ENCODE measurements around the gene PTK7.
"Not testable (repeated sequence)": the region's sequence is repeated elsewhere in the genome, so short reads cannot be mapped to it uniquely, and the experiment has no call there.

Gene PTK7

DNA sequence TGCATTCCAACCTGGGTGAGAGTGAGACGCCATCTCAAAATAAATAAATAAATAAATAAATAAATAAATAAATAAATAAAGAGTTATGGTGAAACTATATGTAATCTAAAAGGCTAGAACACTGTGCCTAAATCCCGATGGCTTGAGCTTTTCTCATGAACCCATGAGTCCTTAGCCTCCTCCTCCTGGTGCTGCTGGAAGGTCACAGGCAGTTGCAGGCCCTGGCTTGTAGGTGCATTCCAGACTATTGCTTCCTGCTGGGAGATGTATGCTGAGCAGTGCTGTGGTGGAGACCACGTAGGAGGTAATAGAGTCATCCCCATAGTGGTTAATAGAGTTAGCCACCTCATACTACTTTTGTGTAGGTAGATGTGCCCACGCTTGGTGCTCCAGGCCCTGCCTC lies 12.5 kb downstream of the PTK7 start:
- no peak for DNase-seq

DNA sequence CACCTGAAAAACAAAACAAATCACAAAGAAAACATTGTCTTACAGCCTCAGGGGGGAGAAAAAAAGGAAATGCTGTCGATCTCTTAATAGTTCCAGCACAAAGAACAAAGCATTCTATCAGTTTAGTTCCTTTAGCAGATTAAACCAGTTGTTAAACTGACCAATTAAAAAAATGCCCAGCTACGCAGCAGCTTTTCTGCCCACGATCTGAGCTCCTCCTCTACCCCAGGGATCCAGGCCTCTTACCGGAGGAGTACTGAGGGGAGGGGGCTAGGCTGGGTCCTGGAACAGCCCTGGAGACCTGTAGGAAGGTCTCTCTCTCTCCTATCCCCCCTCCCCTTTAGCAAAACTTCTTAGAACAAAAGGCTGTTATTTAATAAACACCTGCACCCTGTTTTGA lies 13.4 kb downstream of the PTK7 start:
- DNase-seq, result no peak

DNA sequence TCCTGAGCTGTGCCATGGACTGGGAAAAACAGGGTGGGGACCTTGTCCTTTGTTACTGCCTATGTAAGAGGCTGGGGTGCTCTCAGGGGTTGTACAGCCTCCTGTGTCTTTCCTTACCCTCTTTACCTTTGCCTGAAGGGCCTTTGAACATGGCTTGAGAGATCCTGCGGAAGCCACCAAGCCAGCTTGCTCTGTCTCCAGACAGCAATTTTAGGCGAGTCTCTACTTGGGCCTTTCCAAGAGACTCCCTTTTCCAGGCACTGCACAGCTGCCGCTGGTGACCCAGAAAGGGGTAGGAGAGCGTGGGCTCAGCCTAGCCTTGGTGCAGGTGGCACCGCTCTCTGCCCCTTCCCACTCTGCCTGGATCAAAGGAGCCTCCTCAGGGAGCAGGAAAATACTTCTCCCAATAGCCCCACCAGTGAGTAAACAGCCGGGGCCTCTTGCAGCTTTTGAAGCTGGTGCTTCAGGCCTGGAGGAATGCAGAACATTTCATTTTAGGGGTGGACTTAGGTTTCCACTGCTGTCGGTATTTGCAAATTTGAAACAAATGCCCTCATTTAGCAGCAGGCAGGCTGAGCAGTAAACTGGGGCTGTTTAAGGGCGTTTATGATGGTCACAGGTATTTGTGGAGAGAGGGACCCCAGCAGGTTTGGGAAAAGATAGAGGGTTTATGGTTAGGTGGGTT lies 13.9 kb downstream of the PTK7 start:
- no peak for DNase-seq

DNA sequence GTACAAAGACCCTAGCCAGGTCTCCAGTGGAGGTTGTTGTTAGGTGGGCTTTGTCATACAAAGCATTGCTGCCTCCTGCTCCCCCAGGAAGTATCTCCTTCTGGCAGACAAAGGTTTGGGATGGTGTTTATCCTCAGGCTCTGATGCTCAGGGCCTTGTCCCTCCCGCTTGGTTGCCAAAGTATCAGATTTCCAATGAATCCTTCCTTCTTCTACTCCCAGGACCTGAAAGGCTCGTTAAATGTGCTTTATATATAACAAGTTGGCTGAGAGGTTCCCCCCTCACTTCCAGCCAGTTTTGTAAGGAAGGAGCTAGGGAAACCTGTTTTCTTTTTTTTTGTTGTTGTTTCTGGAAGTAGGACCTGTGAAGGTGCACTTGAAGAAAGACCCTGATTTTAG lies 14.4 kb downstream of the PTK7 start:
- DNase-seq, result no peak

DNA sequence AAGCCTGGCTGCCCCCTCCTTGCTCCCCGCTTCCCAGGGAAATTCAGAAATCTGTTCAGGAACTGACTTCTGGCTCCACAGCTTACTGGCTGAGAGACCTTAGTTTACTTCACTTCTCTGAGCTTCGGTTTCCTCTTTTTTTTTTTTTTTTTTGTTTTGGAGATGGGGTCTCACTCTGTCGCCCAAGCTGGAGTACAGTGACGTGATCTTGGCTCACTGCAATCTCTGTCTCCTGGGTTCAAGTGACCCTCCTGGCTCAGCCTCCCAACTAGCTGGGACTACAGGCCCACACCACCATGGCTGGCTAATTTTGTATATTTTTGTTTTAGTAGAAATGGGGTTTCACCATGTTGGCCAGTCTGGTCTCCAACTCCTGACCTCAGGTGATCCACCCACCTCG lies 14.9 kb downstream of the PTK7 start:
- no peak for DNase-seq

DNA sequence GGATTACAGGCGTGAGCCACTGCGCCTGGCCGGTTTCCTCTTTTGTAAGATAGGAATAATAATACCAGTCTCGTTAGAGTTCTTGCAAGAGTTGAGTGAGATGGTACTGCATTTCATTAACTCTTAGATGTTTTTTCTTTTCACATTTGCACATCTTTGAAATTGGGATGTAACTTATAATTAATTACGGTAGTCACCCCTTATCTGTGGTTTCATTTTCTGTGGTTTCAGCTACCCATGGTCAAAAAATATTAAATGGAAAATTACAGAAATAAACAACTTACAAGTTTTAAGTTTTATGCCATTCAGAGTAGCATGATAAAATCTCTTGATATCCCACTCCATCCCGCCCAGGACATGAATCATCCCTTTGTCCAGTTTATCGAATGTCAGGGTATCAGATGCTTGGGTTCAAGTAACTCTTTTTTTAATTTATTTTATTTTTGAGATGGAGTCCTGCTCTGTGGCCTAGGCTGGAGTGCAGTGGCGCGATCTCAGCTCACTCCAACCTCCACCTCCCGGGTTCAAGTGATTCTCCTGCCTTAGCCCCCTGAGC lies 15.4 kb downstream of the PTK7 start:
- DNase-seq, result no peak

DNA sequence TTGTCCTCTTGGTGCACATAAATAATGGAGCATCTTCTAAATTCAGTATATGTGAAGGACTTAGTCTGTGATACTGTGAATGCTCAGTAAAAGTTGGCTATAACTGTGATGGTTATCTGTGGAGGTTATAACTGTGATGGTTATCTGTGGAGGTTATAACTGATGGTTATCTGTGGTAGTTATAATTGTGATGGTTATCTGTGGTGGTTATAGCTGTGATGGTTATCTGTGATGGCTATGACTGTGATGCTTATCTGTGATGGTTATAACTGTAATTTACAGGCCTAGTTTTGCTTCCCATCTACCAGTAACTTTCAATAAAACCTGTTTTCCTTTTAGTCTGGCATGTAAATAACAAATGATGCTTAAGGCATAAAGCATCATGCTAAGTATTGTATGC lies 16.5 kb downstream of the PTK7 start:
- no peak for DNase-seq

DNA sequence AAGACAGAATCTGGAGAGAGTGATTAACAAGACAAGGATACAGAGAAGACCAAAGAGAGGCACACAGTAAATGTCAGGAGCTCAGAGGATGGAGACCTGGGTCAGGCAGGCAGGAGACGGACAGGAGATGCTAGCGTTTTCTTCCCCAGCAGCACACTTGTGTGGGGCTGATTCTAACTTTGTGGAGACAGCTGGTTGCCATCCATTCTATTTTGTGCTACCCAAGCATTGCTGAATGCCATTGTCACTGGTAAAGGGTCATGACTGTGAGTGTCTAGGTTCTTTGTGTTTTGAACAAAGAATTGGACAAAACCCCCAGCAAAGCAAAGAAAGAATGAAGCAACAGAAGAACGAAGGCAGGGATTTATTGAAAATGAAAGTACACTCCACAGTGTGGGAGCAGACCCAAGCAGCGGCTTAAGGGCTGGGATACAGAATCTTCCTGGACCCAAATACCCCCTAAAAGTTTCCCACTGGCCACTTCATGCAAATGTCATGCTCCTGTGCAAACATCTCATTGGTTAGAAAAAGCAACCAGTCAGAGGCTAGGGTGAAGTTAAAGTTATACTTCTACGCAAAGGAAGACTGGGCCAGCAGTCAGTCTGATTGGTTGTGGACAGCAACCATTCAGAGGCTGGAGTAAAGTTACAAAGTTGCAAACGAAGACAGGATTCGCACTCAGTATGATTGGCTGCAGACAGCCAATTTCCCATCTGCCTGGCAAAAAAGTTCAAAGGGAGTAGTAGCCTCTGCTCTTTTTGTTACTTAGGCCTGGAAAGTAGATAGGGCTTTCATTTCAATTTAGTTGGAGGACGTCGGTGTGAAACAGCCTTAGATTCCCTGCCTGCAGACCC lies 17.5 kb downstream of the PTK7 start:
- DNase-seq, result no peak

DNA sequence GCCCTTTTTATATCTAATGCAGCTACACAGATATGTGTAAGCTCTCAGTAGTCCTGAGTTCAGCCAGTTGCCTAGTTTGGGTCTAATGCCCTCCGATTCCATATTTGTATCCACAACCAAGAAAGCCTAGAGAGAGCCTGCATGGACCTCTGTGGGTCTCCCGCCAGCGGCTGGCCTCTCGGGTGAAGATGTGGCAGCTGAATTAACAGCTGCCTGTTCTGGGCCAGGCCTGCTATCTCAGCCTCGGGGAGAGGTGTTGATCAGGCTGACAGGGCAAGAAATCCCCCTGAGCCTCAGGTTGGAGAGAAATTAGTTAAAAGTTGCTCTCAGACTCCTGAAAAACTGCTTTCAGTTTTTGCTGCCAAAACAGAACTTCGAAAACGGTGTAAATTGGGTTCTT lies 19.8 kb downstream of the PTK7 start:
- no peak for DNase-seq

DNA sequence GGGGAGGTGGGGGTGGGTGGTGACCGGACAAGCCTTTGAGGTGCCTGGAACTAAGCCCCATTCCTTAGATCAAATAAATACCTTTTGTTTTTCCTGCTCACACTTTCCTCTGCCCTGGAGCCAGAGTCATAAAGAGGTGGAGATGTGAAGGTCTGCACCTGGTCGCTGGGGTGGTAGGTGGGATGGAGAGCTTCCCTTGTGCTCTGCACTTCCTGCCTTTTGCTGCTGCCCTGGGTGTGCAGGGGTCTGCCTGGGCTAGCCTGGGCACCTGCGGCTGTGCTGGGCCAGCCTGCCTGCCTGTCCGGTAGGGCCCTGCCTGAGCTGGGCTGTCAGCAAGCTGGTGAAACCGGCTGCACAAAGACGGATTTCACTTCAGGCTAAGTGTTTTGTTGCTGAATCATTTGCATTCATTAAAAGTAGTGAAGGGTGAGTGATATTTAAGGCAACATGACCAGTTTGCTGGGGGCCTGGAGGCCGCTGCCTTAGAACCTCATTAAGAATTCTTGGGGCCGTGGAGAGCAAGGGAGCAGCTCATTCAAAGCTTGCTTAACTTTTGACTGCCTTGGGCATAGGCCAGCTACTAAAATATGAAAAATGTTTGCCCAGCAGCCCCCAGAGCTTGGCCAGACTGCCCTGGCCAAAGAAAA lies 20.5 kb downstream of the PTK7 start:
- peak; percentile 73 for DNase-seq

DNA sequence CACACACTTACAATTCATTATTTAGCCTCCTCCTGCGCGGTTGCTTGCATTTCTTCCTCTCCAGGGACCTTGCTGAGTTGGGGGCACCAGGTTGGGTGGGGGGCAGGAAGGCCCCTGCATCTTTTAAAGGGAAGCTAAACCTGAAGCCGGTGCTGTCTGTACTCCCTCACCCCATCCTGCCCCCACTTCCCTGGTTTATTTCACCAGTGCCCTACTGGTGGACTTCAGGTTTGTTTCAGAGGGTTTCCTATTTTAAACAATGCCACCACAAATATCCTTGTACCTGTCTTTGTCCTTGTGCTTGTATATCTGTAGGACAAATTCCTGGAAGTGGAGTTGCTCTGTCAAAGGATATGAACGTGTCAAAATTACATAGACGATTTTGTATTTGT lies 21.0 kb downstream of the PTK7 start:
- DNase-seq, result no peak

DNA sequence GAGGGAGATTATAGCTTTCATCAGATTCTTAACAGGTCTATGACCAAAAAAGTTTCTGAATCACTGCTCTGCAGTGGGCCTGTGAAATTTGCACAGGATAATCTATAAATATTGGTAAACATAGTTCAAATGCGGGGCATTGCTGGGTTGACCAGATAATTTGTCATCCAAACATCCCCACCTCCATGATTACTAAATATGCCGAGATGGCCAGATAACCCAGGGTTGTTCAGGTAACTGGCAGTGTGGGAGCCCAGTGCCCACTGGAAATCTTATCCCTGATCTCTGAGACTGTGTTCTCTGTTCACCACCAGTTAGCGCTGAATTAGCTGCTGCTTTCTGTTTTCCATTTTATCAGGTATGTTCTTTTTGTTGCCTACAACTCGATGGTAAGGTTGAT lies 21.4 kb downstream of the PTK7 start:
- no peak for DNase-seq

DNA sequence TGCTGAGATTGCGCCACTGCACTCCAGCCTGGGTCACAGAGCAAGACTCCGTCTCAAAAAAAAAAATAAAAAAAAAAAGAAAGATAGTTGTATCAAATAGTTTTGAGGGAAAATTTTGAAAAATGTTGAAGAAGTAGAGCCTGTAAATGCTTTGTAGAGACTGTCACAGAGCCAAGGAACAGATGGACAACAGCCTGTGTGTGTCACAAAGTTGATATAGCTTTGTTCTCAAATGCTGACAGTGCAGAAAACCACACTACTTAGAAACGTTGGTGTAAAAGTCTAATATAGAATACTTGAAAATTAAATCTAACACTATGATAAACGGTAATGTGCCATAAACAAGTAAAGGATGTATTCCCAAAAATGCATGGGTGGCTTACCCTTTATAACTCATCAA lies 25.4 kb downstream of the PTK7 start:
- DNase-seq, result no peak

DNA sequence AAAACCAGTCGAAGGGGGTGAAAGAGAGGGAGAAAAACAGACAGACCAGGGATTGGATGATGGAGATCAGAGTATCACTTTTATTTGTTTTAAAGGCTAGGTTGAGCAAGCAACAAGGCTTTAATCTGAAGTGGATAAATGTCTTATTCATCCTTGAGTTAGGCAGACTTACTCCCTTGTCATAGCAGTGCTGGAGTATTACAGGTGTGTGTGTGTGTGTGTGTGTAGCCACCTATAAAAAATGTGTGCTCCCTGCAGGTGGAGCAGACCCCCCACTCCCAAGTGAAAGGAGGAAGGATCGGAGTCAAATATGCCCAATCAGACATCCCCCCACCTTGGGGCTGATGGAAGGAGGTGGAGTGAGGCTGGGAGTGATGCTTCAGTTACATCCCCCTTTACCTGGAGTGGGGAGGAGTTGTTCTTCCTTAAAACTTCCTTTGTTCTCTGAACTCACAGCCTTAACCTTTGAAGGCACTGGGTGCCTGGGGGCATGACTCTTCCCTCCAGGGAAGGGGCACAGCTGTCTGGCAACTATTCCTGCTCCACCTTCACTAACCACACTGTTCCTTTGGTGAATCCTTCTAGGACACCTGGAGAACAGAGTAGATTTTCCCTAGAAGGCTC lies 27.3 kb downstream of the PTK7 start:
- DNase-seq, result no peak

DNA sequence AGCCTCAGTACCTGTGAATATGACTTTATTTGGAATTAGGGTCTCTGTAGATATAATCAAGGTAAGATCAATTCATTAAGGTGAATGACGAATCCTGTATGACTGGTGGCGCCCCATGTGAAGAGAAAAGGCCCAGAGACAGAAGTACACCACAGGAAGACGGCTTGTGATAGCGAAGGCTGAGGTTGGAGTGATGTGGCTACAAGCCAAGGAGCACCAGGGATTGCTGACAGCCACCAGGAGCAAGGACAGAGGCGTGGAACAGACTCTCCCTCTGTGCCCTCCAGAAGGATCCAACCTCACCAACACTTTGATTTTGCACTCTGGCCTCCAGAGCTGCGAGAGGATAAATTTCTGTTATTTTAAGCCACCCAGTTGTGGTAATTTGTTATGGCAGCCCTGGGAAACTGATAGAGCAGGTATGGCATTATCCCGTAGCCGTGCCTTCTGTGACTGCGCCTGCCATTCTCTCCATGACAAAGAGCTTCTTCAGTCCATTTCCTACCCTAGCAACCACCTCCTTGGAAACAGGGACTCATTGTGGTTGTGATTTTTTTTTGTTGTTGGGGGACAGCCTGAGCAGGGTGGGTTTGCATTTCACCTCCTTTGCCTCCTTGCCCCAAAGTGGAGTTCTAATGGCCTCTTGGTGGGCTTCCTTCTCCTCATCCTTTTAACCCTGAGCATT lies 29.6 kb downstream of the PTK7 start:
- no peak for DNase-seq

DNA sequence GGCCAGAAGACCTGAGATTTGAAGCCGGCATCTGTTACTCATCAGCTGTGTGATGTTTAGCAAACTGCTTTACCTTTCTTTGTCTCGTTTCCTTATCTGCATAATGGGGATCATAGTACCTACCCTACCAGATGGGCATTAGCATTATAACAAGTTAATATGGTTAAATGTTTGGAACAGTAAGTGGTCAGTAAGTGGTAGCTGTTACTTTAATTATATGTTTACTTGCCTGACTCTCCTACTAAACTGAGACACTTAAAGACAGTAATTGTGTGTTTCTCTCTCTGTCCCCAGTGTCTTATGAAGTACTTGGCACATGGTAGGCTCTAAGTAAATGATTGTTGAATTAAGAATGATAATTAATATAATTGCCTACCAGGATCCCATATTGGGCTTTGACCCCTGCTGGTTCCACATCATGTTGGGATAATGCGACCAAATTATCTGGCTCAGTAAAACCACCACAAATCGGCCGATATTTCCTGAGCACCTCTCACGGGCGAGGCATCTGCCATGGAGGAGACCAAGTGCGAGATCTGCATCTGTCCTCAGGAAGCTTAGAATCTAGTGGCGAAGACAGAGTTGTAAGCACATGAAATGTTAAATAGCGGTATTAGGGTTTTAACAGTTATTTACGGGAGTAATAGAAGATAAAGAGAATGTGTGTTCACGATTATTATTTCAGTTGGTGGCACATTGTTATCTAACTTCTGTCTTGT lies 31.4 kb downstream of the PTK7 start:
- DNase-seq, result no peak

DNA sequence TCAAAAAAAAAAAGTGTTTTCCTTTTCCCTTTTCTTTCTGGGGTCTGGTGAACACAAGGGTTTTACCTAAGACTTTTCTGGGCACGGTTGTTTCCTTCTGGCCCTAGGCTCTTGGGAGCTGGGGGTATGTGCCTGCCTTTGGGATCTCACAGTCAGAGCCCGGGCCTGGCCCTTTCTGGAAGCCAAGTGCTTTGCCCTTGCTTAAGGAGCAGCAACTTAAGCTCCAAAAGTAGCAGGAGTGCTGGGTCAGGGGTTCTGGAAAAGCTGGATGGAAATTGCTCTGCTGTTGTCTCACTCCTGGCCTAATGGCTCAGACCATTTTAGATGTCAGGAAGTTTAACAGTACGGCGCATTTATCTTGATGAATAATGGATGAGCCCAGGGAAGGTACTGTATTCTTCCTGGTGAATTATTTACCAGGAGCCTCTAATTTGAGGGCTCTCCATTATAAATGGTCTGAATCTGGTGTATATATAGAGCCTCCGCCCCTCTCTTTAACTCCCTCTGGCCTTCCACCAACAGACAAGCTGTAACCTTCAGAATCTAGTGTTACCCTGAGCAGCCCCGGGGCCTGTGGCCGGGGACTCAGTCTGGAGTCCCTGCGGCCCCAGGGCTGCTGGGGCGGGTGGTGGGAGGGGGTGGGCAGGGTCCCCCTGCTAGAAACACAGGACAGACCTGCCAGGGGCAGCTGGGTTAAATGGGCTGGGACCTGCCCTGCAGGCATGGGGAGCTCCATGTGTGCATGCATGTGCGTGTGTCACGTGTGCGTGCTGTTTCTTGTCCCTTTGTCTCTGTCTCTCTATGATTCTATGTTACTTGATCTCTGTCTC lies 37.5 kb downstream of the PTK7 start:
- no peak for DNase-seq

DNA sequence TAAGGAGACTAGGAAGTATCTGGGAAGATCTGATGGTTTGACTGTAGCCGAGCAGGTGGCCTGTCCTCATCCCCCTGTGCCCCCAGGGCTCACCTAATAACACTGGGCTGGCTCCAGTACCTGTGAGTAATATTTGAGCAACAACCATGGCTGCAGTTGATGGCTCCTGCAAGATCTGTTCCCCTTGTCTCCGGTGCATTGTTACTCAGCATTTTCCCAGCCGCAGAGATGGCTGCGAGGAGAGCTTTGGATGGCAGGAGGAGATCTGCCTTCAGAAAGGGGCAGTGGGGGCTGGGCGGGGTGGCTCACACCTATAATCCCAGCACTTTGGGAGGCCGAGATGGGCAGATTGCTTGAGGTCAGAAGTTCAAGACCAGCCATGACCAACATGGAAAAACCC lies 39.3 kb downstream of the PTK7 start:
- no peak for DNase-seq

DNA sequence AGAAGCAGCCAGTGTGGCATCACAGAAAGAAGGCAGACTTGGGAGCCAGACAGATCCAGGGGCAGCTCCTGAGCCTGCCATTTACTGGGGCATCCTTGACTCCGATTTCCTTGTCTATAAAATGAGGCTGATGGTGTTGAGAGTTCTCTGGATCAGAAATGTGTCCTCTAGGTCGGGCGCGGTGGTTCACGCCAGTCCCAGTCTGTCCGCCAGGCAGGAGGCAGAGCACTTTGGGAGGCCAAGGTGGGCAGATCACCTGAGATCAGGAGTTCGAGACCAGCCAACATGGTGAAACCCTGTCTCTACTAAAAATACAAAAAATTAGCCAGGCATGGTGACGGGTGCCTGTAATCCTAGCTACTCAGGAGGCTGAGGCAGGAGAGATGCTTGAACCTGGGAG lies 41.4 kb downstream of the PTK7 start:
- DNase-seq, result not testable (repeated sequence)

DNA sequence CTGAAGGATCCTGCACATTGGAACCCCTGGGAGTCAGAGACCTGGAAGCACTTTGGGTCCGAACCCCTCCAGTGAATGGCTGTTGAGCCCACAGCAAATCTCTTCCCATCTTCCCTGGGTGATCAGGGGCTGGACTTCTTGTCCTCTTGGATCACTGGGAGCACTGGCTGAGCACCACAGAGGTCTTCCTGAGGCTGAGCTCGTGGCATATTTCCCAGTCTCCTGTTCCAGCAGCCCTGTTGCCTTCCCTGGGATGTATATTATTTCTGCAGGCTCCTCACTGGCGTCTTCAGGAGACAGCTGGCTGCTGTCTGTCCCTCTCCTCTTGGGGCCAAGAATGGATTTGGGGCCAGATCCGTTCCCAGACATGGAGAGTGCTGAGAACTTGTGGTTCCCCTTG lies 43.4 kb downstream of the PTK7 start:
- no peak for DNase-seq

DNA sequence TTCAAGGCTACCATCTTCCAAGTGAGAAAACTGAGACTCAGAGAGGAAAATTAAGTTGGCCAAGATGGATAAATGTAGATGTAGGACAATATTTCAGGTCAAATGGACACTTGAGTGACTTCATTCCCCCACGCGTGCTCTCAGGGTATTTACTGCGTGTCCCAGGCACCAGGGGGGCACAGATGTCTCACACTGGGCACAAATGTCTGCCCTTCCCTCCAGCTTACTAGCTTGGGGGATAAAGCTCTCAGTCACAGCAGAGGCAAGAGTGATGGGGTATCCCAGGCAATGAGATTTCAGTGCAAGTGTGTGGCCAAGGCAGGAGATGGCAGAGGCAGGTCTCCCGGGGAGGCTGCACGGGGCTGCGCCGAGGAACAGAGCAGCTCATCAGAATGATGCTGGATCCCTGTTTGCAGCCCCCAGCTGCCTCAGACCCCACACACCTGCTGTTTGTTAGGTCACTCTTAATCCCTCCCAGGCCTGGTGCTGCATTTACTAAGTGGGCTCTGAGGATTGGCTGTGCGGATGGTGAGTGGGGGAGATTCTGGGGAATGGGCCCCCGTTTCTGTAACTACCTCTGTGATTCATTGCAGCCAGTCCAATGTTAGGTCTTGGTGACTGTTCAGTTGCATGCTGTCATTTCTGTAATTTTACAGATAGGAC lies 44.1 kb downstream of the PTK7 start:
- DNase-seq, result no peak
